GM19351 (cell line): ENCODE results near the gene VGLL1.

ENCODE experiments used
- ATAC-seq: cut with Tn5 transposase; IDR thresholded peaks from one replicate; pipeline ENCODE4 v1.9.1; 2021; ENCODE audit warnings: mild to moderate bottlenecking, moderate library complexity; ENCODE audit not compliant: unreplicated experiment

Gene VGLL1

DNA sequence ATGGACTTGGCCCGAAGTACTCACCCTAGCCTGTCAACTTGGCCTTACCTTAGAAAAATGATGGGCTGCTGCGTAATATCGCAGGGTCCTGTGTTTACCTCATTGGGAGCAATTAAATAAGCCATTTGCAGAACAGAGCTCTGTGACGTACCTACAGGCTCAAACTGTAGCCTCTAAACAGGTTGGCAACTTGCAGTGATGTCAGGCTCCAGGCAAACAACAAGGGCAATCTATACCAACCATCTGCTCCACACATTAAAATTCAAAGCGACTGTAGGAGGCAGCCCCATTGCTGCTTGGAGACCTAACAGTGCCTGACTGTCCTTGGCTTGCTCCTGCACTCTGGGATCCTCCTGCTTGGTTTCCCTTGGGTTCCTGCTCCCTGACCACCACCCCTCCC is 17.2 kb downstream of the VGLL1 start:
- no peak for ATAC-seq

GRCh38 chrX:136551410-136551809 is 19.4 kb downstream of the VGLL1 start:
- no peak for ATAC-seq

- ATAC-seq: no peak
Observed at GRCh38 chrX:136555694-136556093, 23.7 kb downstream of the VGLL1 start.

DNA sequence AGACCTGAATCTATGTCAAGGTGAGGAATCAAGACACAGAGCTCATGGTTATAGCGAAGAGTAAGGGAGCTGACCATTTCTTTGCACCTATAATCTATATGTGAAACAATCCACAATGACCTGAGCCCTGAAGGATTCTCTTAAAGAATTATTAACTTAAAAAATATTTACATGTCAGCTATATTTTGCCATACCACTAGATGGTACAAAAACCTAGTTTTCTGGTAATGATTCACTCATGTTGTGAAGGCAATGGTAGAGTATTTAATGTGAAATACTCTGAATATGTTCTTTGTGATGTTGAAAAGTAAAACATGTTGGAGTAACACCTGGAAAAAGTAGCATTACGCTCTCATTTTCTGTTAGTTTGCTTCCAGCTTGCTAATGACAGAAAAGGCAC is 40.0 kb downstream of the VGLL1 start:
- ATAC-seq: no peak

DNA sequence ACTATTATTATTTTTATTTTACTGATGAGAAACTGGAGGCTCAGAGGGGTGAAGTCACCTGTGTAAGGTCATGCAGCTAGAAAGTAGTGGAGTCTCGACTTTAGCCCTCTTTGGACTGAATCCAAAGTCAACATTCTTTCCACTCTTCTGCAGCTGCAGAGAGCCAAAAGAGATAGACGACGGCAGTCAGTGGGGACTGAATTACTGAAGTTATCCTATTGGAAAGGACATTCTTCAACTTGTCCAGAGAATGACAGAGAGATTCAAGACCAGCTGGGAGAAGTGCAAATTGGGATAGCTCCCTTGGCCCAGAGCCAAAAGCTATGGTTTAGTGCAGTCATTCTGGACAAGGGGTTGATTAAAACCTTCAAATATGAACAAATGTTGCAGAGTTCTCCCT is 42.5 kb downstream of the VGLL1 start:
- ATAC-seq: no peak

DNA sequence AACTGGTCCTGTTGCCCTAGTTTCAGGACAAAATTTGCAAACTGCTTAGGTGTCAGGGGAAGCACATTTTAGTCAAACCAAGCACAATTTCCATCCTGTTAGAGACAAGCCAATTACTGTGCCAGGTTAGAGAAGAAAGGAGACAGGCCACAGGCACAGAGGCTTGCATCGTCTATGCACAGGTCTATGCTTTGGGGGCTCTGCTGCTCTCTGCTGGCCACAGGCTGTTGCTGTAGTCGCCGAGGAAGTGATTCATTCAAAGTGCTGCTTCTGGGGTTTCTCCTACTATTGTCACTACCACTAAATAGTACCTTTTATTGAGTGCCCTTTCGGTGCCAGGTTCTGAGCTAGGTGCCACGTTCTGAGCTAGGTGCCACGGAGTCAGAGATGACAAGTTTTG is 45.5 kb downstream of the VGLL1 start:
- peak; percentile 98 for ATAC-seq

DNA sequence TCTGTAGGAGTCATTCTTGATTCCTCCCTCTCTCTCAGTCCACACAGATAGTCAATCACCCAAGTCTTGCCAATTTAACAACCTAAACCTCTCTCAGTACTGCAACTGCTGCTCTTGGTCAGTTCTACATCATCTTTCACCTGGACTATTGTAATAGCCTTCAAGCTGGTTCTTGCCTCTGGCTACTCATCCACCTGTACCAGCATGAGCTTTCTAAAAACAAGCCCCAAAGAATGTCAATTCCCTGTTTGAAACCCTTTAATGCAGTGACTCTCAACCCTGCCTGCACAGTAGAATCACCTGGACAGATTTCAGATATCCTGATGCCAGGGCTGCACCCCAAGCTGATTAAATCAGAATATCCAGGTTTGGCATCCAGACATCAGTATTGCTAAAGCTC is 48.3 kb downstream of the VGLL1 start:
- ATAC-seq: no peak

- ATAC-seq: no peak
Observed at GRCh38 chrX:136582624-136583023, 50.6 kb downstream of the VGLL1 start.

DNA sequence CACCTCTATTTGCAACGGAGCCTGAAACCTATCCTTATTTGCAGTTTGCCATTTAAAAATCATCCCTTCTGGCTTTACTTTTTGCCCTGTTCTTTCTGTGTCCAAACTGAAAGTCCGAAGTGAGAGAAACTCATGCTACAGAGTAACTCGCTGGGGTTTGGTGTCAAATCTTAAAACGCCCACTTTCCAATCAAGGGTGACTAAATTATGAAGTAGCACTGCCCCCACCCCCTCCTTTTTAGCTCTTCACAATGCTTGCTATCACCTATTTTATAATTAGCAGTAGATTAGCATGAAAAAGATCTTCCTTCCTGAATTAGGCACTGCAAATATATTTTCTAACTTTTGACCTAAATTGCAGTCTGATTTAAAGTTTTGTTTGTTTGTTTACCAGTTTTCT is 52.5 kb downstream of the VGLL1 start:
- peak; percentile 61 for ATAC-seq

DNA sequence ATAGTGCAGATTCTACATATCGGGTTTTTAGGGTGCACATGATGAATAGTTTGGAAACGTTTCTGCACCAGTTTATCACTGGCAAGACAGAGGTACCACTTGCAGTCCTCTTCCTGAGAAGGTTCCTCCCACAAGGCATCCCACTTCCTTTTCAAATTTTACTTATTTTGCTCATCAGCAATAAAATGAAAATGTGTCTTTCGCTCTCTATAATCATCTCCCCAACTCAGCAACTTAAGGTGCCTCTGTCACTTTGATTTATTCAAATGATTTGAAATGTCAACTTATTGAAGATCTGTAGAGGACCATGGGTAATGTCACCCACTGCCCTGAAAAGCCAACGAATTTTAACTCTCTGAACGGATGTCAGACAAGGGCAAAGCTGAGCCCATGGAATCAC is 53.2 kb downstream of the VGLL1 start:
- ATAC-seq: no peak

DNA sequence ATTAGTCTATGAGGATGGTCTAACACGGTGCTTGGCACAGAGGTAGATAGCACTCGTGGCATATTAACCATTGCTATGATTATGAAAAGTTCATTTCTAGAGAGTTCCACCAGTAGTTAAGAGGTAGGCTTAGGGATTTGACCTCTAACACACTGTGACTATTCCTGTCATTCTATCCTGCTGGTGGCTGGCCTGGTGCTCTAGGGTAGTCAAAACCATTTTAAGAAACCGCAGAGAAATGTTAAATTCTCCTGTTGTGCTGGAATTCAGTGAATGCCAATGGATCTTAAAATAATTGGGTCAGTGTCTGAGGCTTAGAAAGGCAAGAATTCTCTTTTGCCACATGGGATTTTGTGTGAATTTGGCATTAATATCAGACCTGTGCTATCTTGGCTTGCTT is 53.9 kb downstream of the VGLL1 start:
- ATAC-seq: no peak

DNA sequence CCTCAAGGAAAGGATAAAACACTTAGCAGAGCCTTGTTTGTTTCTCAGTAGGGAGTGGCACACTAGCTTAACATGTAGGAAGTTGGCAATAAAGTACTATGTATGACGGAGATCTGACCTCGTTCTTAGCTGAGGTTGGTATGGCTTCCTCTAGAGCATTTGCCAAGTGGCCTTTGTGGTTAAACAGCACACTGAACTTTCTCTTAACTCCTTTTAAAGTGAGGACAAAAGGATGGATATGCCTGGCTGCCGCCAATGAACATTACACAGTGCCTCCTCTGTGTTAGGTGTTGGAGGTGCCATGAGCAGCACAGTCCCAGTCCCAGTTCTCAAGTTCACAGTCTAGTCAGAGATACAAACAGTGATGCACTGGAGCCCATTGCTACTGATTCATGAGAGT is 54.4 kb downstream of the VGLL1 start:
- ATAC-seq: no peak

DNA sequence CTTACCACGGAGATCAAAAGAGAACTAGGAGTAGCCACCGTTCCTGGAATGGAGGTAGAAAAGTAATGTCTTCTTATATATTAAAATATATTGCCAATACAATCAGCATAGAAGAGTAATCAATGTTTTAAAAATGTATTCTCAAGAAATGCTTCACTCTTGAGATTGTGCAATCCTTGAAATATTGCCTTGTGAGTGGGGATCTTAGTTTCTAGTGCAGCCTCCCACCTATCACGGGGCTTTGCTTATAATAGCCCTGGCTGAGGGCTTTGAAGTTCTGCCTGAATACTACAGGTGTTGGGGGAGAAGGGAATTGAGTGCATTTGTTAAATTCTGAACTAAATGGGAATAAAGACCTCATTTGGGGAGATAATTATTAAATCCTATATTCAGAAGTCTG is 55.5 kb downstream of the VGLL1 start:
- no peak for ATAC-seq

- peak; percentile 50 for ATAC-seq
Observed at GRCh38 chrX:136588036-136588435, 56.0 kb downstream of the VGLL1 start.

GRCh38 chrX:136589966-136590365 is 58.0 kb downstream of the VGLL1 start:
- no peak for ATAC-seq

GRCh38 chrX:136597356-136597755 is 65.3 kb downstream of the VGLL1 start:
- ATAC-seq: no peak

- no peak for ATAC-seq
Observed at GRCh38 chrX:136597954-136598353, 65.9 kb downstream of the VGLL1 start.

DNA sequence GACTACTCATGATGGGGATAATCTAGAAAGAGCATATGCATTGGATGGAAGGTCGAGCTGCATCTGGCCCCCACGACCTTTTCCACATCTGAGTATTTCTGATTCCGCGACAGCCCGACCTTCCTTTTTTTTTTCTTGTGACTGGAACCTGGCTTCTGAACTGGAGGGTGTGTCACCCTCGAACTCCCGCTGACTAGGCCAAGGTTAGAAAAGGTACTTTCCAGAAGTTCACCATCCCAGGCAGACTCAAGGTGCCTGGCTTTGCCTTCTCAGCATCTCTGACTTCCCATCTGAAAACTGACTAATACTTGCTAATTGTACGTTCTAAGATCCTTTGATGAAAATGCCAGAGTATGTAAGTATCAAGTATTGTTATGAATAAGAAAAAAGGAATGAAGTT is 66.6 kb downstream of the VGLL1 start:
- no peak for ATAC-seq

DNA sequence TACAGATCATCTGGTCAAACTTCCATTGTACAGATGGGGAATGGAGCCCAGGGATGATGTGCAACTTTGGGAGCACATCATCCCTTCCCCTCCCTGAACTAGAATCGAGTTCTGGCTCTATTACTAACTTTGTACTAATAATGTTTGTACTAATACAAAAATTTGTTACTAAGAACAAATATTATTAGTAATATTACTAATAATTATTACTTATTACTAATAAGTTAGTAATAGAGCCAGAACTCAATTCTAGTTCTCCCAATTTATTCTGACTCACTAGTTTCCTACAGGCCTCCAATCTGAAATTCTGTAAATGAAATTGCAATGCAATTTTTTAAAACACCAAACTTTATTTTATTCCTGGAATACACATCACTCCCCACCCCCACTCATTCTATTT is 68.0 kb downstream of the VGLL1 start:
- no peak for ATAC-seq
